Activated CD8-positive, alpha-beta T cell treated with anti-CD3 and anti-CD28 coated beads for 36 hours (primary cell): Measurements from ENCODE around the gene AP2M1. TPM values are rescaled to one million over a fixed set of nuclear protein-coding genes. Genes with fewer than 3 reads are reported as not detected.

ENCODE experiments used
- ATAC-seq: fragments of 200-7000 bp; cut with Tn5 transposase; one replicate; pipeline ENCODE4 v1.10.0; 2021; ENCODE audit warnings: mild to moderate bottlenecking, moderate library complexity
- CTCF ChIA-PET: fragments of 350-600 bp; sonication (Branson Sonifier 250); formaldehyde crosslinking; loops from one replicate; lab custom pipeline; 2021; ENCODE audit warnings: antibody characterized with exemption; lab: Charles Lee
- POLR2A ChIA-PET: fragments of 350-600 bp; sonication (Branson Sonifier 250); formaldehyde crosslinking; loops from one replicate; lab custom pipeline; 2021; ENCODE audit warnings: antibody characterized with exemption; lab: Charles Lee
- DNase-seq: peaks from one replicate; pipeline ENCODE4 v3.0.0-alpha.2; 2020
- H3K27ac Mint-ChIP-seq: one replicate; pipeline ENCODE4 v1.8.0; 2021; ENCODE audit warnings: mild to moderate bottlenecking, mixed read lengths
- H3K27me3 Mint-ChIP-seq: one replicate; pipeline ENCODE4 v1.8.0; 2021; ENCODE audit warnings: mixed read lengths
- H3K36me3 Mint-ChIP-seq: one replicate; pipeline ENCODE4 v1.8.0; 2021; ENCODE audit warnings: low read depth, mixed read lengths
- H3K4me1 Mint-ChIP-seq: one replicate; pipeline ENCODE4 v1.8.0; 2021; ENCODE audit warnings: low read depth, mixed read lengths
- H3K4me3 Mint-ChIP-seq: one replicate; pipeline ENCODE4 v1.8.0; 2021; ENCODE audit warnings: mild to moderate bottlenecking, moderate library complexity, mixed read lengths
- H3K9me3 Mint-ChIP-seq: one replicate; pipeline ENCODE4 v1.8.0; 2021; ENCODE audit warnings: mixed read lengths
- intact Hi-C: fragments of 100-400 bp; cut with micrococcal nuclease; formaldehyde crosslinking; loops from one replicate; pipeline ENCODE4 v1.10.0; 2022
- total RNA-seq, 2 experiments: library from RNA; stranded (reverse); gene quantifications; one replicate each; pipeline ENCODE4 v1.2.3, GENCODE V29; 2021
- TF ChIP-seq, protein P1 (sequence below): fragments of 200-600 bp; IDR thresholded peaks from one replicate; pipeline ENCODE4 v1.8.0; 2022; ENCODE audit warnings: antibody characterized with exemption, mild to moderate bottlenecking

AP2M1 gene
- total RNA-seq, 2 experiments from 2014 or later = 211 to 223 TPM

DNA sequence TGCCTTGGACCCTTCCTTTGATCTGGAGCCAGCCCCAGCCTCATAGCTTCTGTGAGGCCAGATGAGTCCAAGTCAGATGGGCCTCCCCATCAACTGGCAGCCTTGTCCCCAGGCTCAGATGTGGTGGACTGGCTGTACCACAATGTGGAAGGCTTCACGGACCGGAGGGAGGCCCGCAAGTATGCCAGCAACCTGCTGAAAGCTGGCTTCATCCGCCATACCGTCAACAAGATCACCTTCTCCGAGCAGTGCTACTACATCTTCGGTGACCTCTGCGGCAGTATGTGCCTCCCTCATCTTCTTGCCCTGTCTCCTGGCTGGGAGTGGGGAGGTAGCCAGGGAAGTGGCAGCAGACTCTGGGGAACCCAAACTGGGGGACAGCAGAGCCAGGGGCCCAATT, 6.9 kb upstream of the AP2M1 start:
- DNase-seq (no peak), ATAC-seq (no peak)
- POLR2A ChIA-PET = no interaction called here
- no peak overlapping the region for H3K4me3 Mint-ChIP-seq
- CTCF ChIA-PET = no interaction called here
- TF ChIP-seq, protein P1, sequence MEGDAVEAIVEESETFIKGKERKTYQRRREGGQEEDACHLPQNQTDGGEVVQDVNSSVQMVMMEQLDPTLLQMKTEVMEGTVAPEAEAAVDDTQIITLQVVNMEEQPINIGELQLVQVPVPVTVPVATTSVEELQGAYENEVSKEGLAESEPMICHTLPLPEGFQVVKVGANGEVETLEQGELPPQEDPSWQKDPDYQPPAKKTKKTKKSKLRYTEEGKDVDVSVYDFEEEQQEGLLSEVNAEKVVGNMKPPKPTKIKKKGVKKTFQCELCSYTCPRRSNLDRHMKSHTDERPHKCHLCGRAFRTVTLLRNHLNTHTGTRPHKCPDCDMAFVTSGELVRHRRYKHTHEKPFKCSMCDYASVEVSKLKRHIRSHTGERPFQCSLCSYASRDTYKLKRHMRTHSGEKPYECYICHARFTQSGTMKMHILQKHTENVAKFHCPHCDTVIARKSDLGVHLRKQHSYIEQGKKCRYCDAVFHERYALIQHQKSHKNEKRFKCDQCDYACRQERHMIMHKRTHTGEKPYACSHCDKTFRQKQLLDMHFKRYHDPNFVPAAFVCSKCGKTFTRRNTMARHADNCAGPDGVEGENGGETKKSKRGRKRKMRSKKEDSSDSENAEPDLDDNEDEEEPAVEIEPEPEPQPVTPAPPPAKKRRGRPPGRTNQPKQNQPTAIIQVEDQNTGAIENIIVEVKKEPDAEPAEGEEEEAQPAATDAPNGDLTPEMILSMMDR = no peak
- H3K27ac Mint-ChIP-seq = no peak overlapping the region
- H3K36me3 Mint-ChIP-seq = peaks cover 1% of the 10 kb centered on the region
- no peaks in the 10 kb centered on the region for H3K27me3 Mint-ChIP-seq
- H3K4me1 Mint-ChIP-seq = no peaks in the 10 kb centered on the region
- intact Hi-C loops = no loop called here
- no peaks in the 10 kb centered on the region for H3K9me3 Mint-ChIP-seq

DNA sequence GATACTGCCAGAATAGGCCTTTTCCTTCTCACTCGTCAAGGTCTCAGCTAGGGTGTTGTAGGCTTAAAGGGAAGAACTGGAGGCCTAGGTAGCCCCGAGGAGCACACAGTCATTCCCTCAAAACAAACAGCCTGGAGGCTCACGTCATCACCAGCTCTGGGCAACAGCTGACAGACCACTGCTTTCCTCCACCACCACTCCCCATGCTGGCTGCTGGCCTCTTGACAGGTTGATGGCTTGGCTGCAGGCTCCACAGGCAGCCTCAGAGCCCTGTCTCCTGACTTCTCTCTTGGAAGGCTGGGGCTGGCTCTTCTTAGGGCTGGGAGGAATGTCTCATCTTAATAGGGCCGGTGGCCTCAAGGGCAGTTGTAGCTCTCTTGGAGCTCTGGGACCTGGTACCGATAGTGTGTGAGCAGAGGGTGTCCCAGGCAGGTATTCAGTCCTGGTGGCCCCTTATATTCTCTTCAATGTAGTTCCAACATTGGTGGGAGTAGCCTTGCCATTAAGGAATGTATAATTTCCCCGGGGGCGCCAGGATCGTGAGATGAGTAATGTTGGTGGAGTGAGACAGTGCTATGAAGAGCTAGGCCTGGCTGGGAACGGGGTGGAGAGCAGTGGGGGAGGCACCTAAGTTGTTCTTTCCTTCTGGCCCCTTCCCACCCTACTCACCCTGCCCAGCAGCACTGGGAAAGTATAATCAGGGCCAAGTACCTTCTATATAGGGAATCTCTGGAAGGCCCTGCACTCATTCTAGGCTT, 6.1 kb upstream of the AP2M1 start:
- CTCF ChIA-PET = no interaction called here
- H3K4me1 Mint-ChIP-seq = no peaks in the 10 kb centered on the region

DNA sequence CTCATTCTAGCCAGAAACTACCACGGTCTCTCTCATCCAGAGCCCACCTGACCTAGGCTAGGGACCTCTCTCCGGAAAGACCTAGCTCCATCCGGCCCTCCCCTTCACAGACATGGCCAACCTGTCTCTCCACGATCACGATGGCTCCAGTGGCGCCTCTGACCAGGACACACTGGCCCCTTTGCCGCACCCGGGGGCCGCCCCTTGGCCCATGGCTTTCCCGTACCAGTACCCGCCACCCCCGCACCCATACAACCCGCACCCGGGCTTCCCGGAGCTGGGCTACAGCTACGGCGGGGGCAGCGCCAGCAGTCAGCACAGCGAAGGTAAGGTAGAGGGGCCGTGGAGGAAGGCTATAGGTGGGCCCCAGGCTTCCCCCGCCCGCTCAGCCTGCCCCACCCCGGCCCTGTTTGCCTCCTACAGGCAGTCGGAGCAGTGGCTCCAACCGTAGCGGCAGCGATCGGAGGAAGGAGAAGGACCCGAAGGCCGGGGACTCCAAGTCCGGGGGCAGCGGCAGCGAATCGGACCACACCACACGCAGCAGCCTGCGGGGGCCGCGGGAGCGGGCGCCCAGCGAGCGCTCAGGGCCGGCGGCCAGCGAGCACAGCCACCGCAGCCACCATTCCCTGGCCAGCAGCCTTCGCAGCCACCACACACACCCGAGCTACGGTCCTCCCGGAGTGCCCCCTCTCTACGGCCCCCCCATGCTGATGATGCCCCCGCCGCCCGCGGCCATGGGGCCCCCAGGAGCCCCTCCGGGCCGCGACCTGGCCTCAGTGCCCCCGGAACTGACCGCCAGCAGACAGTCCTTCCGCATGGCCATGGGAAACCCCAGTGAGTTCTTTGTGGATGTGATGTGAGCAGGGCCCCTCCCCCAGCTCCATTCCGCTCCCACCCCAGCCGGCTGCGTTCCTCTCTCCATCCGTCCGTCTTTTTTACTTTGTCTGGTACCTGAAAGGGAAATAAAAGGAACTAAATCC, 4.5 kb upstream of the AP2M1 start:
- POLR2A ChIA-PET = no interaction called here
- Mint-ChIP-seq H3K27me3 (no peaks in the 10 kb centered on the region), H3K27ac (no peak overlapping the region), H3K9me3 (no peaks in the 10 kb centered on the region), H3K4me3 (no peak overlapping the region), H3K36me3 (peaks cover 1% of the 10 kb centered on the region), H3K4me1 (peaks cover 5% of the 10 kb centered on the region)
- TF ChIP-seq, protein P1 = no peak
- ATAC-seq = no peak
- intact Hi-C loops = no loop called here
- DNase-seq = no peak
- CTCF ChIA-PET = no interaction called here

More for the DNA sequence above, 6.1 kb upstream of the AP2M1 start:
- ATAC-seq (no peak), DNase-seq (no peak)
- POLR2A ChIA-PET = interaction anchor here (1.1 kb wide), 1 partner anchor 31 kb away, joined by 4 read pairs; no protein-coding TSS in a partner anchor
- intact Hi-C loops = no loop called here
- TF ChIP-seq, protein P1 = no peak
- H3K36me3 Mint-ChIP-seq = peaks cover 1% of the 10 kb centered on the region
- no peak overlapping the region for H3K4me3 Mint-ChIP-seq
- H3K9me3 Mint-ChIP-seq = no peaks in the 10 kb centered on the region
- H3K27me3 Mint-ChIP-seq = no peaks in the 10 kb centered on the region
- no peak overlapping the region for H3K27ac Mint-ChIP-seq

DNA sequence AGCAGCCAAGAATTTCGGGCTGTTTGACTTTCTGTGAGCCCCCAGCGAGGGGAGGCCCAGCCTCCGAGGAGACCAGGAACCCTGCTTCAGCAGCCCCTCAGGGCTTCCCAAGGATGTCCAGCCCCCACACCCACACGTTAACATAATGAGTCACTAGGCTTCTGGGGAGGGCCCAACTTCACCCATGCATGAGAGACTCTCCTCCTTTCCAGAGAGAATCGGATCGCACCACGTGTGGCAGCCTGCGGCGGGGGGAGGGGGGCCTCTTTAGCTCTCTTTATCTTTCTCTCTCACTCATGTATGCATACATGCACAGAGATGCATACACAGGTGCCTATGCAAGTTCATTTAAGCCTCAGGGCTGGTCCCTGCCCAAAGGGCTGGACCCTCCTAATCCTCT, 3.1 kb upstream of the AP2M1 start:
- H3K4me3 Mint-ChIP-seq = no peak overlapping the region
- intact Hi-C loops = no loop called here
- H3K4me1 Mint-ChIP-seq = peaks cover 14% of the 10 kb centered on the region
- DNase-seq (no peak), ATAC-seq (no peak)
- H3K27ac Mint-ChIP-seq = no peak overlapping the region
- H3K36me3 Mint-ChIP-seq = peaks cover 1% of the 10 kb centered on the region
- TF ChIP-seq, protein P1 = no peak
- ChIA-PET CTCF (no interaction called here), POLR2A (interaction anchor here (0.7 to 1.2 kb wide), 2 partner anchors 11 to 16 kb away, joined by 3 to 5 read pairs; partner anchors contain the start of gene DVL3)
- H3K27me3 Mint-ChIP-seq = no peaks in the 10 kb centered on the region
- no peaks in the 10 kb centered on the region for H3K9me3 Mint-ChIP-seq
